DMS53 treated with DMSO at 0.1 percent for 48 hours (cell line): ENCODE results near the gene PEX26.

ENCODE experiments used
- DNase-seq: peaks from one replicate; lab custom pipeline; 2025; ENCODE audit not compliant: unreplicated experiment; lab: John Stamatoyannopoulos, UW

The PEX26 gene

GRCh38 chr22:18154821-18155390, 77.1 kb downstream of the PEX26 start:
- DNase-seq, result no peak
